Endothelial cell of umbilical vein (primary cell): ENCODE results near the gene IL16. TPM values are rescaled to one million over a fixed set of nuclear protein-coding genes. Genes with fewer than 3 reads are reported as not detected.

Experiments
- BruUV-seq: library from RNA; stranded (reverse); fragments of 400-500 nt; replicated peaks from 2 replicates; lab custom pipeline; 2021; lab: Mats Ljungman, UMichigan
- CTCF ChIA-PET: fragments of 300-600, 350-600 bp; sonication (Branson Sonifier 250); formaldehyde crosslinking; loops from one replicate; lab custom pipeline; 2021; ENCODE audit warnings: antibody characterized with exemption, inconsistent platforms; lab: Charles Lee
- POLR2A ChIA-PET: fragments of 300-600, 350-600 bp; sonication (Branson Sonifier 250); formaldehyde crosslinking; loops from one replicate; lab custom pipeline; 2021; ENCODE audit warnings: antibody characterized with exemption, inconsistent platforms; lab: Charles Lee
- DNase-seq: peaks from one replicate; pipeline ENCODE4 v3.0.0-alpha.2; 2011; ENCODE audit warnings: low read depth, low spot score
- FAIRE-seq: peaks from 2 replicates; lab custom pipeline; 2011; peaks lifted over from hg19 to GRCh38; lab: Jason Lieb, UNC
- H2AFZ ChIP-seq: 2 replicates; pipeline ENCODE4 v1.6.0; 2012; ENCODE audit warnings: low read depth, low read length, control low read depth, inconsistent platforms
- H3K27ac ChIP-seq: 2 replicates; pipeline ENCODE4 v1.5.1; 2011; ENCODE audit warnings: low read depth, mild to moderate bottlenecking, control low read depth, low read length, moderate library complexity; ENCODE audit not compliant: insufficient read depth
- H3K27me3 ChIP-seq, 2 experiments: 2 replicates each; pipeline versions ENCODE4 v1.6.0 to v1.6.1; 2011; ENCODE audit warnings: low read length in 2 of 2, mixed read lengths in 1 of 2; ENCODE audit not compliant: control insufficient read depth in 2 of 2, insufficient read depth in 2 of 2
- H3K36me3 ChIP-seq, 2 experiments: 2 replicates in 1 of 2; 3 replicates in 1 of 2; pipeline ENCODE4 v1.5.1; 2011; ENCODE audit warnings: low read length in 2 of 2, mild to moderate bottlenecking in 1 of 2, moderate library complexity in 1 of 2; ENCODE audit not compliant: control insufficient read depth in 2 of 2, insufficient read depth in 2 of 2; ENCODE audit errors: extremely low read depth in 1 of 2
- H3K4me1 ChIP-seq: 3 replicates; pipeline ENCODE4 v1.5.1; 2011; ENCODE audit warnings: mild to moderate bottlenecking, low read length; ENCODE audit not compliant: control insufficient read depth, insufficient read depth; ENCODE audit errors: extremely low read depth
- H3K4me2 ChIP-seq: 2 replicates; pipeline ENCODE4 v1.6.1; 2011; ENCODE audit warnings: low read length, control low read depth, mixed read lengths; ENCODE audit not compliant: insufficient read depth
- H3K4me3 ChIP-seq, 3 experiments: fragments of 200-600 bp in 1 of 3; sonication (generic), shearing (Covaris generic) in 1 of 3; replicated peaks in 1 of 3; 2 replicates each; pipeline ENCODE4 v1.5.1; 2011 to 2016; ENCODE audit warnings: control low read depth in 3 of 3, low read length in 3 of 3, mild to moderate bottlenecking in 2 of 3, inconsistent platforms in 1 of 3, low read depth in 1 of 3, moderate library complexity in 1 of 3; ENCODE audit not compliant: insufficient read depth in 1 of 3
- H3K79me2 ChIP-seq: 2 replicates; pipeline ENCODE4 v1.6.0; 2012; ENCODE audit warnings: low read length, inconsistent platforms; ENCODE audit not compliant: control insufficient read depth, insufficient read depth
- H3K9ac ChIP-seq: replicated peaks from 2 replicates; pipeline ENCODE3; 2011; ENCODE audit warnings: low read length, control low read depth; ENCODE audit not compliant: insufficient read depth; ENCODE audit errors: extremely low read depth
- H3K9me1 ChIP-seq: replicated peaks from 3 replicates; pipeline ENCODE4 v1.6.0; 2011; ENCODE audit warnings: mild to moderate bottlenecking, low read length; ENCODE audit not compliant: control insufficient read depth, insufficient read depth; ENCODE audit errors: extremely low read depth
- H3K9me3 ChIP-seq: replicated peaks from 2 replicates; pipeline ENCODE4 v1.5.1; 2012; ENCODE audit warnings: low read length, inconsistent platforms; ENCODE audit not compliant: control insufficient read depth, insufficient read depth
- H4K20me1 ChIP-seq: replicated peaks from 2 replicates; pipeline ENCODE3; 2011; ENCODE audit warnings: mild to moderate bottlenecking, low read length; ENCODE audit not compliant: control insufficient read depth, insufficient read depth; ENCODE audit errors: extremely low read depth
- EZH2 ChIP-seq: IDR thresholded peaks from 2 replicates; pipeline ENCODE4 v1.6.1; 2012; ENCODE audit warnings: borderline replicate concordance, low read depth, mild to moderate bottlenecking, moderate library complexity, low read length, inconsistent platforms; ENCODE audit not compliant: severe bottlenecking
- FOS ChIP-seq: IDR thresholded peaks from 2 replicates; pipeline ENCODE4 v1.6.1; 2011; ENCODE audit warnings: mild to moderate bottlenecking, low read length, moderate library complexity, borderline replicate concordance; ENCODE audit not compliant: insufficient read depth
- GATA2 ChIP-seq: IDR thresholded peaks from 2 replicates; pipeline ENCODE4 v1.7.0; 2011; ENCODE audit warnings: low read depth, mild to moderate bottlenecking, moderate library complexity, mixed read lengths, low read length; ENCODE audit not compliant: insufficient read length, insufficient read depth
- JUN ChIP-seq: IDR thresholded peaks from 2 replicates; pipeline ENCODE4 v1.6.1; 2011; ENCODE audit warnings: borderline replicate concordance, low read depth; ENCODE audit not compliant: insufficient read length, insufficient read depth
- MYC ChIP-seq: IDR thresholded peaks from one replicate; pipeline ENCODE4 v1.6.1; 2011; ENCODE audit warnings: mild to moderate bottlenecking, low read depth, low read length
- POLR2A ChIP-seq: IDR thresholded peaks from 2 replicates; pipeline ENCODE4 v1.6.1; 2012; ENCODE audit warnings: low read depth, mild to moderate bottlenecking, control low read depth, low read length
- POLR2AphosphoS5 ChIP-seq: IDR thresholded peaks from 2 replicates; pipeline ENCODE4 v1.6.1; 2012; ENCODE audit warnings: low read depth, mild to moderate bottlenecking, control low read depth, low read length, moderate library complexity; ENCODE audit not compliant: insufficient read depth
- dilution Hi-C: fragments of 300-500 bp; cut with MboI; formaldehyde crosslinking; loops from one replicate; pipeline ENCODE4 v1.15.0; 2019; ENCODE audit warnings: low sequenced_read_pairs; ENCODE audit not compliant: extremely low pct_ligation_motif_present
- intact Hi-C: fragments of 100-400 bp; cut with micrococcal nuclease; formaldehyde crosslinking; loops from one replicate; pipeline ENCODE4 v1.10.0; 2022
- polyA plus RNA-seq, 4 experiments: library from polyadenylated mRNA; depleted of rRNA in 3 of 4; stranded (reverse) in 3 of 4; unstranded in 1 of 4; fragments of >200 nt; gene quantifications; 2 replicates each; pipeline versions ENCODE4 v1.2.1 to v1.2.3, GENCODE V29; 2011 to 2012; ENCODE audit warnings: missing spikeins in 1 of 4
- total RNA-seq: library from RNA; stranded (reverse); gene quantifications from 2 replicates; pipeline ENCODE4 v1.2.3, GENCODE V29; 2021
- TF ChIP-seq, protein P1 (sequence below): IDR thresholded peaks from 2 replicates; pipeline ENCODE4 v1.6.1; 2011; ENCODE audit not compliant: insufficient read depth, insufficient read length
- TF ChIP-seq, protein P2 (sequence below), 2 donors: IDR thresholded peaks; 1 replicate in 1 of 2; 2 replicates in 1 of 2; pipeline ENCODE4 v1.5.1; 2011; ENCODE audit warnings: low read length in 2 of 2, mild to moderate bottlenecking in 2 of 2, moderate library complexity in 2 of 2, control low read depth in 1 of 2, inconsistent platforms in 1 of 2, low read depth in 1 of 2; ENCODE audit not compliant: insufficient read depth in 1 of 2; ENCODE audit errors: extremely low read depth in 1 of 2

The IL16 gene
- total and polyA plus RNA-seq, 2 donors (not counting 3 experiments of a cell fraction or from before 2014, with no cell fraction given), result 0.29 to 2.1 TPM

DNA sequence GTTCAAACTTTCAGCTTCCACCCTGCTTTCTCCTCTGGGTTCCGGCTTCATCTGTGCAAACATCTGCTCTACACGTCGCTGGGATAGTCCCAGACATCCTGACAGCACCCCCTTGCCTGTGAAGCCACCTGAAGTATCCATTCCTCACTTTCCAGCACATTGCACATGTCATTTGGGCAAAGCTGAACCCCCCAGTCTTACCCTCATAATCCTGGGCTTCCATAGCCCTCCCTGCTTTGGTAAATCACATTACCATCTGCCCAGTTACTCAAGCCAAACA, 84.7 kb downstream of the IL16 start:
- Histone ChIP-seq H3K9ac (no peak overlapping the region), H3K27me3 (peaks cover under 1 to 6% of the 10 kb centered on the region in 2 experiments), H3K4me2 (no peak overlapping the region), H3K4me1 (no peaks in the 10 kb centered on the region), H4K20me1 (no peaks in the 10 kb centered on the region), H3K27ac (no peak overlapping the region), H3K9me1 (no peaks in the 10 kb centered on the region), H3K36me3 (no peaks in the 10 kb centered on the region), H3K79me2 (no peaks in the 10 kb centered on the region), H2AFZ (no peak overlapping the region), H3K9me3 (no peaks in the 10 kb centered on the region), H3K4me3 (no peak overlapping the region)
- intact Hi-C loops (no loop called here), dilution Hi-C loops (no loop called here)
- POLR2A ChIA-PET, result no interaction called here
- TF ChIP-seq FOS, result no peak
- TF ChIP-seq, protein P1, sequence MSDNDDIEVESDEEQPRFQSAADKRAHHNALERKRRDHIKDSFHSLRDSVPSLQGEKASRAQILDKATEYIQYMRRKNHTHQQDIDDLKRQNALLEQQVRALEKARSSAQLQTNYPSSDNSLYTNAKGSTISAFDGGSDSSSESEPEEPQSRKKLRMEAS, result no peak
- no peak for TF ChIP-seq JUN
- TF ChIP-seq GATA2, result no peak
- TF ChIP-seq, protein P2, sequence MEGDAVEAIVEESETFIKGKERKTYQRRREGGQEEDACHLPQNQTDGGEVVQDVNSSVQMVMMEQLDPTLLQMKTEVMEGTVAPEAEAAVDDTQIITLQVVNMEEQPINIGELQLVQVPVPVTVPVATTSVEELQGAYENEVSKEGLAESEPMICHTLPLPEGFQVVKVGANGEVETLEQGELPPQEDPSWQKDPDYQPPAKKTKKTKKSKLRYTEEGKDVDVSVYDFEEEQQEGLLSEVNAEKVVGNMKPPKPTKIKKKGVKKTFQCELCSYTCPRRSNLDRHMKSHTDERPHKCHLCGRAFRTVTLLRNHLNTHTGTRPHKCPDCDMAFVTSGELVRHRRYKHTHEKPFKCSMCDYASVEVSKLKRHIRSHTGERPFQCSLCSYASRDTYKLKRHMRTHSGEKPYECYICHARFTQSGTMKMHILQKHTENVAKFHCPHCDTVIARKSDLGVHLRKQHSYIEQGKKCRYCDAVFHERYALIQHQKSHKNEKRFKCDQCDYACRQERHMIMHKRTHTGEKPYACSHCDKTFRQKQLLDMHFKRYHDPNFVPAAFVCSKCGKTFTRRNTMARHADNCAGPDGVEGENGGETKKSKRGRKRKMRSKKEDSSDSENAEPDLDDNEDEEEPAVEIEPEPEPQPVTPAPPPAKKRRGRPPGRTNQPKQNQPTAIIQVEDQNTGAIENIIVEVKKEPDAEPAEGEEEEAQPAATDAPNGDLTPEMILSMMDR (IDR thresholded peaks at IDR 0.05; ENCODE audit: extremely low read depth in 1 of 2, insufficient read depth in 1 of 2, low read depth in 1 of 2, low read length in 2 of 2), result no peak
- no peak for TF ChIP-seq POLR2AphosphoS5
- TF ChIP-seq MYC, result no peak
- no peak for TF ChIP-seq POLR2A
- TF ChIP-seq EZH2, result no peak
- no peak for FAIRE-seq
- no peak for DNase-seq
- CTCF ChIA-PET, result no interaction called here
- BruUV-seq, result no TSS peak
